ENCODE measurements around the gene IER3. TPM values are rescaled to one million over a fixed set of nuclear protein-coding genes. Genes with fewer than 3 reads are reported as not detected.
A peak's percentile ranks its signal among the peaks of the same experiment; 100 is the strongest.

IER3 gene
- total and polyA plus RNA-seq, 2 of the 13 experiments (the other 11 are each of a cell fraction or from before 2014, with no cell fraction given): 51.1 to 131 TPM

- TF ChIP-seq SNAPC4 (CRISPR knock-in tag; IDR thresholded peaks at IDR 0.05) (0 out of 2 replicates have a peak, but pooled peaks have one; percentile 3), ZFP90 (CRISPR knock-in tag; IDR thresholded peaks at IDR 0.05; ENCODE audit: borderline replicate concordance) (peak; percentile 9), TGIF2 (CRISPR knock-in tag; IDR thresholded peaks at IDR 0.05) (peak; percentile 59; the same call in 1 of the 2 replicates), NFYB (CRISPR knock-in tag; IDR thresholded peaks at IDR 0.05) (peak; percentile 10; the same call in 1 of the 2 replicates), RAD21 (CRISPR knock-in tag; IDR thresholded peaks at IDR 0.05) (peak; percentile 81), PHF21A (CRISPR knock-in tag; IDR thresholded peaks at IDR 0.05) (no peak), PHF20 (CRISPR knock-in tag; IDR thresholded peaks at IDR 0.05) (no peak), JARID2 (CRISPR knock-in tag; IDR thresholded peaks at IDR 0.05; ENCODE audit: insufficient replicate concordance) (peak; percentile 2), DR1 (CRISPR knock-in tag; IDR thresholded peaks at IDR 0.05) (peak; percentile 44; the same call in 1 of the 2 replicates), ZNF264 (CRISPR knock-in tag; IDR thresholded peaks at IDR 0.05) (0 out of 2 replicates have a peak, but pooled peaks have one; percentile 39), ZMYM3 (CRISPR knock-in tag; IDR thresholded peaks at IDR 0.05) (no peak), ZNF781 (CRISPR knock-in tag; IDR thresholded peaks at IDR 0.05; ENCODE audit: borderline replicate concordance, not compliant biosample characterization) (no peak), ZBTB26 (CRISPR knock-in tag; IDR thresholded peaks at IDR 0.05; ENCODE audit: borderline replicate concordance) (0 out of 2 replicates have a peak, but pooled peaks have one; percentile 31), ETS1 (CRISPR knock-in tag; IDR thresholded peaks at IDR 0.05) (no peak), GMEB2 (CRISPR knock-in tag; IDR thresholded peaks at IDR 0.05; ENCODE audit: low read depth) (no peak), SKI (IDR thresholded peaks at IDR 0.05; ENCODE audit: partially characterized antibody) (peak; percentile 39), TEAD3 (CRISPR knock-in tag; optimal IDR thresholded peaks at IDR 0.05; ENCODE audit: borderline replicate concordance) (peak; percentile 92), STAG1 (CRISPR knock-in tag; IDR thresholded peaks at IDR 0.05) (no peak), MATR3 (CRISPR knock-in tag; IDR thresholded peaks at IDR 0.05) (no peak), BATF2 (CRISPR knock-in tag; IDR thresholded peaks at IDR 0.05) (no peak)
These were observed 22.9 kb downstream of the IER3 start (continued) for GRCh38 chr6:30721198-30722024.
